T1000 (cell line): ENCODE data around the gene HSPA9.

Source experiments
- DNase-seq: peaks from one replicate; lab custom pipeline; 2025; ENCODE audit warnings: mixed read lengths; lab: John Stamatoyannopoulos, UW

HSPA9 gene

GRCh38 chr5:138575194-138576015 lies at the start of gene HSPA9:
Gene HSPA9 (minus strand): TSS chr5:138575401. CDS start chr5:138575318, 83 bp downstream.
- DNase-seq = peak; percentile 96

DNA sequence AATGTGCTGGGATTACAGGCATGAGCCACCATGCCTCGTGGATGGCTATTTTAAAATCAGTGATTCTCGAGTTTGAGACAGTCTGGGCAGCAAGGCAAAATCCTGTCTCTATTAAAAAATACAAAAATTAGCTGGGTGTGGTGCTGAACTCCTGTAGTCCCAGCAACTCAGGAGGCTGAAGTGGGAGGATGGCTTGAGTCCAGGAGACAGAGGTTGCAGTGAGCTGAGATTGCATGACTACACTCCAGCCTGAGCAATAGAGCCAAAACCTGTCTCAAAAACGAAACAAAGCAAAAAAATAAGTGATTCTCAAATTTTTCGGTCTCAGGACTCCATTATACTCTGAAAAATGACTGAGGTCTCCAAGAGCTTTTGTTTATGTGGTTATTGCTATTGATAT lies 47.9 kb upstream of the HSPA9 start:
- no peak for DNase-seq

DNA sequence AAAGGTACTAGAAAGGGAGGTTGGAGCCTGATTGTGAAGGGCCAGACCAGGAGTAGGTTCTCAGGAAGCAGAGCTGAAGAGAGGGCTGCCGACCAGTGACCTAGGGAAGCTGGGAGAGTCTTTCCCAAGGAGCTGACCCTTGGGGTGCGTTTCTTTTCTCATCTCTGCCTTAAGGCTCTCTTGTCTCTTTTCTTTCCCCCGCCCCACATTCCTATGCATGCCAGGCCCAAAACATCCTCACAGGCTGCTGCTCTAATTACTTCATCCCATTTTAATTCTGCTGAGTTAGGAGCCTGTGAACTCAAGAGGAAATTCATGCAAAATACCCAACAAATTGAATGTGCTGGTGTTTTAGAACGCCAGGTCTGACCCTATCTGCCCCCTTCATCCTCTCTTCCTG lies 46.9 kb upstream of the HSPA9 start:
- DNase-seq = no peak

DNA sequence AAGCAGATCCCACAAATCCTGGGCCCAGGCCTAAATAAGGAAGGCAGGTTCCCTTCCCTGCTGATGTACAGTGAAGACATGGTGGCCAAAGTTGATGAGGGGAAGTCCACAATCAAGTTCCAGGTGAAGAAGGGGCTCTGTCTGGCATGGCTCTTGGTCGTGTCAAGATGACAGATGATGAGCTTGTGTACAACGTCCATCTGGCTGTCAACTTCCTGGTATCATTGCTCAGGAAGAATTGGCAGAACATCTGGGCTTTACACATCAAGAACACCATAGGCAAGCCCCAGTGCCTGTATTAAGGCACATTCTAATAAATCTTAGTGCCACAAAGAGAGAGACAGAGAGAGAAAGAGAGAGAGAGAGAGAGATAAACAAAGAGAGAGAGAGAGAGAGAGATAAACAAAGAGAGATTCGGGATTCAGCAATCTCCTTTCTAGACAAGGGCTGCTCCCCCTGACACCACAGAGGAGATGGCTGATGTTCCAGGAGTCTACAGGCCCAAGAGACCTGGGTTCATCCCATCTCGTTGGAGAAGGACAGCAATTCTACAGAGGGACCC lies 45.5 kb upstream of the HSPA9 start:
- DNase-seq = no peak

- DNase-seq = no peak
Measured at GRCh38 chr5:138616508-138616907, 41.3 kb upstream of the HSPA9 start.

DNA sequence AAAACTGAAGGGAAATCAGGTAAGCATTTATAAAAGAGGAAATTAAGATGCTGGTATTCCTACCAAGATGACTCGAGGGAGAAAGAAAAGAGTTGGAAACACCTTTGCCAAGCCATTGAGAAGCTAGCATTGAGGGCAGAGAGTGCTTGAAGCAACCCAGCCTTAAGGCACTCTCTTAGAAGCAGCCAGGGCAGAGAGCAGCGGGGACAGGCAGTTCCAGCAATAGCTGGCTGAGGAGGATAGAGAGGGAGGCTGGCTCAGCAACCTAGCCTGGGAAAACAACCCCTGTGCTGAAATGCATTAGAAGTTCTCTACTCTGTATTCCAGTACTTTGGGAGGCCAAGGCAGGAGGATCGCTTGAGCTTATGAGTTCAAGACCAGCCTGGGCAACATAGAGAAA lies 40.3 kb upstream of the HSPA9 start:
- DNase-seq = no peak

GRCh38 chr5:138611678-138612218 lies 36.5 kb upstream of the HSPA9 start:
- no peak for DNase-seq

- DNase-seq = no peak
Measured at GRCh38 chr5:138610918-138611677, 35.9 kb upstream of the HSPA9 start.

DNA sequence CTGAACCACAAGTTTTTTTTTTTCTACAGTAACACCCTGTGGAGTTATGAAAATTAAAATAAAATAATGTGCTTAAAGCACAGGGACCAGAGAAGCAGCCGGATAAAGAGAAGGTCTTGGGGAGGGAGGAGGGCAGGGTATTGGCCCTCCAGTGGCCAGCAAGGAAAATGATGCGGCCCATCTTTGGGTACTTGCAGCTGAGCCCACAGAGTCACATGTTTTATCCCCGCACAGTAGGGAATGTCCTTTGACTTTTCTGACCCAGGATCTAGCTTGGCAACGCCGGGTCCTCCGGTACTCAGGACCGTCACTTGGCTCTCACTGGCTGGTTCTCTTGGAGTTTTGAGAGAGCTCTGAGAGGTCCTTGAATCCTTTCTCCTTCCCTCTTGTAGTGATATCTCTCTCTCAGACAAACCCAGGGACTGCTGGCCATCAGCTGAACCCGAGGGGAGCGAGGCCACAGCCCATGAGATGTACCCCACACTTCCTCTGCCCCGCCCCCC lies 35.3 kb upstream of the HSPA9 start:
- DNase-seq = no peak

GRCh38 chr5:138606378-138607064 lies 31.3 kb upstream of the HSPA9 start:
- DNase-seq = no peak

GRCh38 chr5:138605254-138605972 lies 30.2 kb upstream of the HSPA9 start:
- DNase-seq = no peak

- no peak for DNase-seq
Measured at GRCh38 chr5:138604176-138604785, 29.1 kb upstream of the HSPA9 start.

GRCh38 chr5:138603249-138603920 lies 28.2 kb upstream of the HSPA9 start:
- DNase-seq = no peak

DNA sequence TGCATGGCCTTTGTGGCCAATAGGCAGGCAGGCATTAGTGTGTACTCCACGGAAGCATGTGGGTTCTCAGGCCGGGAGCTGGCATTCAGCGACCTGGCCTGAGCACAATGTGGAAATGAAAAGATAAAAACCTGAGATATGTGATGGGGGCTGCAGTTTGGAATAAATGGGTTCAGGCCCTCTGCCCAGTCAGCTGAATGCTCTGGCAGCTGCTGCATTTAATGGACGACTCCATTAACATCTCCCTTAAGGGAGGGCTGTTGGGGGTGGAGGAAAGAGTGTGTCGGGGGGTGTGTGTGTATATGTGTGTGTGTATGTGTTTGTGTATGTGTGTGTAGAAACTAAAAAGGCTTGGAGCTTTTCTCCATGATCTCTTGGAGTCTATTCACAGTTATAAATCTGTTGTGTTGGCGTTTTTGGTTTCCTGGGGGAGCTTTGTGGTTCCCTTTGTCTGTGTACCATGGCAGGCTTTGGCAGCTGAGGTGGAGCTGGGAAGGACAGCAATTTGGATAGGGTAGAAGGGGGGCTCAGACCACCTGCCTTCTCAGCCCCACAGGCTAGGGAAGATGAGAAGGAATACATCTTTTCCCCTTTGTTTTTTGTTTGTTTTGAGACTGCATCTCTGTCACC lies 27.3 kb upstream of the HSPA9 start:
- DNase-seq = no peak

- DNase-seq = no peak
Measured at GRCh38 chr5:138601444-138601843, 26.2 kb upstream of the HSPA9 start.

- DNase-seq = no peak
Measured at GRCh38 chr5:138600446-138600845, 25.2 kb upstream of the HSPA9 start.

- no peak for DNase-seq
Measured at GRCh38 chr5:138597661-138598400, 22.6 kb upstream of the HSPA9 start.

GRCh38 chr5:138596105-138596881 lies 21.1 kb upstream of the HSPA9 start:
- no peak for DNase-seq
